GM10266 (cell line): ENCODE measurements around the gene STK32B.

Experiments used
- DNase-seq: peaks from one replicate; pipeline ENCODE4 v3.0.0; 2012; ENCODE audit errors: extremely low spot score
- CTCF ChIP-seq: IDR thresholded peaks from 2 replicates; pipeline ENCODE4 v1.5.1; 2012; ENCODE audit warnings: mild to moderate bottlenecking, low read depth; ENCODE audit not compliant: control insufficient read depth, insufficient read depth; ENCODE audit errors: missing control alignments

Gene STK32B

GRCh38 chr4:5206016-5206790 is 154.9 kb downstream of the STK32B start:
- DNase-seq, result no peak
- no peak for TF ChIP-seq CTCF

- no peak for TF ChIP-seq CTCF
- DNase-seq, result no peak
These were observed 158.6 kb downstream of the STK32B start for GRCh38 chr4:5209862-5210261.

GRCh38 chr4:5211282-5211839 is 160.1 kb downstream of the STK32B start:
- no peak for DNase-seq
- no peak for TF ChIP-seq CTCF

- DNase-seq, result no peak
- TF ChIP-seq CTCF, result no peak
These were observed 161.2 kb downstream of the STK32B start for GRCh38 chr4:5212255-5213013.

- DNase-seq, result no peak
These were observed 161.9 kb downstream of the STK32B start for GRCh38 chr4:5213087-5213595.

GRCh38 chr4:5215321-5215720 is 164.0 kb downstream of the STK32B start:
- no peak for TF ChIP-seq CTCF
- DNase-seq, result no peak

More at GRCh38 chr4:5213087-5213595, 161.9 kb downstream of the STK32B start:
- no peak for TF ChIP-seq CTCF
